HepG2 (cell line): ENCODE data around the gene HRH3. TPM values are rescaled to one million over a fixed set of nuclear protein-coding genes. Genes with fewer than 3 reads are reported as not detected.

Experiments used
- ATAC-seq: fragments of 200-7000 bp; cut with Tn5 transposase; 3 replicates; pipeline ENCODE4 v1.9.1; 2020; ENCODE audit warnings: mild to moderate bottlenecking, moderate library complexity
- BruUV-seq: library from RNA; stranded (reverse); fragments of 400-500 nt; replicated peaks from 2 replicates; lab custom pipeline; 2021; lab: Mats Ljungman, UMichigan
- CTCF ChIA-PET: fragments of 300-600 bp; formaldehyde crosslinking; extraction: SDS; loops from one replicate; lab custom pipeline; 2021; ENCODE audit warnings: low total read pairs, inconsistent platforms, low intra/inter-chr PET ratio; lab: Yijun Ruan, JAX
- POLR2A ChIA-PET: fragments of 350-600 bp; sonication (Branson Sonifier 250); formaldehyde crosslinking; loops from one replicate; lab custom pipeline; 2020; ENCODE audit warnings: antibody characterized with exemption, inconsistent platforms; lab: Yijun Ruan, JAX
- DNase-seq: peaks from one replicate; pipeline ENCODE4 v3.0.0-alpha.2; 2015; ENCODE audit warnings: low spot score
- FAIRE-seq: peaks from 3 replicates; lab custom pipeline; 2011; peaks lifted over from hg19 to GRCh38; lab: Jason Lieb, UNC
- H2AFZ ChIP-seq: one replicate; pipeline ENCODE4 v1.6.1; 2011; ENCODE audit warnings: low read length, inconsistent platforms
- H3K27ac ChIP-seq: fragments of 300-600 bp; 3 replicates; pipeline ENCODE4 v1.8.0; 2011; ENCODE audit warnings: mixed run types, mild to moderate bottlenecking, mixed read lengths, low read length, inconsistent platforms; ENCODE audit not compliant: insufficient read depth; ENCODE audit errors: extremely low read length
- H3K27me3 ChIP-seq, 2 experiments: fragments of 200-600 bp in 1 of 2; 2 replicates in 1 of 2; 3 replicates in 1 of 2; pipeline versions ENCODE4 v1.6.0 to v1.8.0; 2011; ENCODE audit warnings: low read length in 2 of 2, mild to moderate bottlenecking in 2 of 2, moderate library complexity in 2 of 2, inconsistent platforms in 1 of 2; ENCODE audit not compliant: insufficient read depth in 2 of 2, control insufficient read depth in 1 of 2
- H3K36me3 ChIP-seq, 2 experiments: fragments of 200-600 bp in 1 of 2; replicated peaks in 1 of 2; 2 replicates in 1 of 2; 3 replicates in 1 of 2; pipeline versions ENCODE4 v1.5.1 to v1.8.0; 2011; ENCODE audit warnings: low read length in 2 of 2, inconsistent platforms in 1 of 2; ENCODE audit not compliant: insufficient read depth in 2 of 2, control insufficient read depth in 1 of 2
- H3K4me1 ChIP-seq: 2 replicates; pipeline ENCODE4 v1.5.1; 2012; ENCODE audit warnings: low read length, inconsistent platforms; ENCODE audit not compliant: insufficient read depth
- H3K4me2 ChIP-seq: 2 replicates; pipeline ENCODE4 v1.6.0; 2011; ENCODE audit warnings: low read depth, low read length, inconsistent platforms
- H3K4me3 ChIP-seq, 3 experiments: fragments of 200-600 bp in 1 of 3; sonication (generic), shearing (Covaris generic) in 1 of 3; replicated peaks in 1 of 3; 2 replicates each; pipeline ENCODE4 v1.5.1; 2011 to 2016; ENCODE audit warnings: low read length in 3 of 3, inconsistent platforms in 2 of 3, low read depth in 2 of 3, mild to moderate bottlenecking in 2 of 3, control low read depth in 1 of 3, mixed read lengths in 1 of 3; ENCODE audit not compliant: insufficient read depth in 1 of 3
- H3K79me2 ChIP-seq: one replicate; pipeline ENCODE4 v1.6.1; 2011; ENCODE audit warnings: low read length, inconsistent platforms; ENCODE audit not compliant: insufficient read depth
- H3K9ac ChIP-seq: 2 replicates; pipeline ENCODE4 v1.6.0; 2011; ENCODE audit warnings: mild to moderate bottlenecking, low read depth, low read length, inconsistent platforms; ENCODE audit not compliant: insufficient read depth
- H3K9me3 ChIP-seq: 2 replicates; pipeline ENCODE4 v1.5.1; 2012; ENCODE audit warnings: mild to moderate bottlenecking, low read length
- H4K20me1 ChIP-seq: 2 replicates; pipeline ENCODE4 v1.6.0; 2011; ENCODE audit warnings: inconsistent platforms, mild to moderate bottlenecking, low read length, moderate library complexity; ENCODE audit not compliant: insufficient read depth
- ADNP ChIP-seq: sonication (generic); formaldehyde crosslinking; IDR thresholded peaks from 2 replicates; pipeline ENCODE4 v1.4.0; 2020; ENCODE audit warnings: missing genetic modification reagents
- AHDC1 ChIP-seq: sonication (generic); formaldehyde crosslinking; IDR thresholded peaks from 2 replicates; pipeline ENCODE4 v1.5.1; 2020; ENCODE audit warnings: mild to moderate bottlenecking, missing genetic modification reagents, borderline replicate concordance
- HDAC2 ChIP-seq: sonication (generic); formaldehyde crosslinking; IDR thresholded peaks from 2 replicates; pipeline ENCODE4 v1.4.0; 2020; ENCODE audit warnings: missing genetic modification reagents
- HDAC6 ChIP-seq: fragments of 200-600 bp; sonication (generic); IDR thresholded peaks from 2 replicates; pipeline ENCODE4 v1.7.0; 2017; ENCODE audit warnings: mild to moderate bottlenecking, antibody characterized with exemption, low read length, low read depth
- MAFK ChIP-seq, 2 experiments: IDR thresholded peaks in 1 of 2; conservative IDR thresholded peaks in 1 of 2; 2 replicates each; pipeline ENCODE4 v1.6.1; 2011; ENCODE audit warnings: improper control_type of control experiment in 2 of 2, low read length in 2 of 2
- MTF2 ChIP-seq: sonication (generic); formaldehyde crosslinking; IDR thresholded peaks from 2 replicates; pipeline ENCODE4 v1.5.0; 2020; ENCODE audit warnings: missing genetic modification reagents, borderline replicate concordance
- PAX8 ChIP-seq: sonication (generic); formaldehyde crosslinking; IDR thresholded peaks from 2 replicates; pipeline ENCODE4 v1.8.0; 2022; ENCODE audit warnings: mild to moderate bottlenecking, missing genetic modification reagents, borderline replicate concordance
- PCBP2 ChIP-seq: fragments of 200-400 bp; formaldehyde crosslinking; optimal IDR thresholded peaks from 2 replicates; pipeline ENCODE3; 2018; ENCODE audit warnings: low read length, low read depth; ENCODE audit not compliant: poor library complexity, severe bottlenecking
- ZEB1 ChIP-seq: IDR thresholded peaks from 2 replicates; pipeline ENCODE4 v1.6.1; 2012; ENCODE audit warnings: mild to moderate bottlenecking, low read depth, inconsistent platforms; ENCODE audit not compliant: insufficient replicate concordance
- ZKSCAN1 ChIP-seq: fragments of 150-350 bp; IDR thresholded peaks from 2 replicates; pipeline ENCODE4 v1.6.1; 2014; ENCODE audit warnings: low read length
- ZMYM4 ChIP-seq: sonication (generic); formaldehyde crosslinking; IDR thresholded peaks from 2 replicates; pipeline ENCODE4 v1.8.1; 2023; ENCODE audit warnings: mild to moderate bottlenecking, missing genetic modification reagents
- ZNF253 ChIP-seq: sonication (generic); formaldehyde crosslinking; IDR thresholded peaks from 2 replicates; pipeline ENCODE4 v1.8.0; 2022; ENCODE audit warnings: mild to moderate bottlenecking, missing genetic modification reagents, borderline replicate concordance
- WGBS: methylation state at CpG from one replicate; pipeline ENCODE4 v1.1.6; 2017; ENCODE audit warnings: low lambda C conversion rate; 5-methylcytosine and 5-hydroxymethylcytosine counted together
- in situ Hi-C: cut with HindIII; loops from 2 replicates; pipeline ENCODE4 v1.10.0; 2017; ENCODE audit warnings: low pct_unique_long_range_greater_than_20kb; ENCODE audit not compliant: extremely low pct_ligation_motif_present
- intact Hi-C: fragments of 100-400 bp; cut with micrococcal nuclease; formaldehyde crosslinking; loops from one replicate; pipeline ENCODE4 v1.10.0; 2022; ENCODE audit not compliant: unreplicated experiment
- polyA plus RNA-seq, 8 experiments: library from polyadenylated mRNA; depleted of rRNA in 3 of 8; stranded (reverse) in 7 of 8; unstranded in 1 of 8; fragments of >200 nt; fragmentation: Illumina TruSeq in 4 of 8; extraction: Trizol in 4 of 8; gene quantifications; 2 replicates each; pipeline versions ENCODE4 v1.2.1 to v1.2.3, GENCODE V29; 2011 to 2016; ENCODE audit warnings: low read depth in 4 of 8, missing spikeins in 1 of 8, mixed read lengths in 1 of 8; ENCODE audit not compliant: insufficient read depth in 1 of 8
- total RNA-seq, 5 experiments: library from RNA; depleted of rRNA; stranded (reverse); fragments of >200 nt; fragmentation: Illumina TruSeq; extraction: Trizol; gene quantifications; 2 replicates each; pipeline ENCODE4 v1.2.3, GENCODE V29; 2016; ENCODE audit warnings: low read depth in 1 of 5
- TF ChIP-seq, protein P1 (sequence below): sonication (generic); formaldehyde crosslinking; IDR thresholded peaks from 2 replicates; pipeline ENCODE4 v1.4.0; 2020; ENCODE audit warnings: mild to moderate bottlenecking, missing genetic modification reagents
- TF ChIP-seq, protein P2 (sequence below): sonication (generic); formaldehyde crosslinking; IDR thresholded peaks from 2 replicates; pipeline ENCODE4 v1.5.0; 2020; ENCODE audit warnings: missing genetic modification reagents
- TF ChIP-seq, protein P3 (sequence below): sonication (generic); formaldehyde crosslinking; conservative IDR thresholded peaks from 2 replicates; pipeline ENCODE4 v1.4.0; 2020; ENCODE audit warnings: missing genetic modification reagents

Gene HRH3
- total and polyA plus RNA-seq, 2 of the 13 experiments (the other 11 are each of a cell fraction or from before 2014, with no cell fraction given): 0.18 TPM; not detected in 1

DNA sequence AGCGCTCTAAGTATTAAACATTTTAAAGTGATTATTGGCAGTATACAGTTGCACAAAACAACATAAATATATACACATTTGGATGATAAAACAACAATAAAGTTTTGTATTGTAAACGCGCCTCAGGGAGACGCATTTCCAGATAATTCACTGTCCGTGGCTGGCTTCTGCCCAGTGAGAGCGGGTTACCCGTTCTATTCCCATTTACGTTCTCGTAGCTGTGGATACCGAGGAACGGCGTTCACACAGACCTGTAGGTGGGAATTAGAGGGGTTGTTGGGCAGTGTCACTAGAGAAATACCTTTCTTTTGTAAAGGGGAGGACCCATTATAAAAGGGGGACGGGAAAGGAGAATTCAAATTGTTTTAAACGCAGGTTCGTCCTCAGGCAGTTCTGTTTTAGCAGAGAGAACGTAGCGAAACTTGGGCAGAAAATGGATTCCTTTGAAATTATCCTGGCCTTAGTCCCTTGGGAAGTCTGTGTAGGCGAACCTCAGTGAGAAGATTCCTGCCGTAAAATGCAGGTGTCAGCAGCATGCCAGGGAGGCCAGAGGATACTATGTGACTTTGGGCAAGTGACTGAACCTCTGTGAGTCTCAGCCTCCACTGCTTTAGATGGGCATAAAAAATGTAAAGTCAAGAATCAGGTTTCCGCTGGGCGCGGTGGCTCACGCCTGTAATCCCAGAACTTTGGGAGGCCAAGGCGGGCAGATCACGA, 36.5 kb downstream of the HRH3 start:
- H3K4me3 ChIP-seq: peak overlapping the region; percentile 87 to 96 (median 90)
- H3K4me1 ChIP-seq: peaks cover 48% of the 10 kb centered on the region
- peaks cover 8 to 9% of the 10 kb centered on the region in 2 experiments; a peak in 4 of 5 replicates for H3K36me3 ChIP-seq
- peaks cover 39% of the 10 kb centered on the region for H3K79me2 ChIP-seq
- intact Hi-C loops (no loop called here), in situ Hi-C loops (no loop called here)
- no peak for FAIRE-seq
- ChIA-PET CTCF (no interaction called here), POLR2A (interaction anchor here (1.3 kb wide), 1 partner anchor 192 kb away, joined by 3 read pairs; no protein-coding TSS in a partner anchor)
- ATAC-seq: 0 out of 3 replicates have a peak, but pooled peaks have one; percentile 4
- 21% methylated on average over 25 of the region's 25 CpGs for WGBS
- no peaks in the 10 kb centered on the region; a peak in 1 of 5 replicates for H3K27me3 ChIP-seq
- DNase-seq: no peak
- peak overlapping the region; percentile 95 for H3K4me2 ChIP-seq
- TSS peak; percentile 82 for BruUV-seq
- no peak overlapping the region for H2AFZ ChIP-seq
- H4K20me1 ChIP-seq: no peaks in the 10 kb centered on the region
- H3K9me3 ChIP-seq: no peaks in the 10 kb centered on the region
- H3K9ac ChIP-seq: peak overlapping the region; percentile 97
- peak overlapping the region; percentile 90 for H3K27ac ChIP-seq
- TF ChIP-seq, protein P1, sequence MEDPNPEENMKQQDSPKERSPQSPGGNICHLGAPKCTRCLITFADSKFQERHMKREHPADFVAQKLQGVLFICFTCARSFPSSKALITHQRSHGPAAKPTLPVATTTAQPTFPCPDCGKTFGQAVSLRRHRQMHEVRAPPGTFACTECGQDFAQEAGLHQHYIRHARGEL: no peak
- TF ChIP-seq ADNP (CRISPR knock-in tag): no peak
- TF ChIP-seq, protein P2, sequence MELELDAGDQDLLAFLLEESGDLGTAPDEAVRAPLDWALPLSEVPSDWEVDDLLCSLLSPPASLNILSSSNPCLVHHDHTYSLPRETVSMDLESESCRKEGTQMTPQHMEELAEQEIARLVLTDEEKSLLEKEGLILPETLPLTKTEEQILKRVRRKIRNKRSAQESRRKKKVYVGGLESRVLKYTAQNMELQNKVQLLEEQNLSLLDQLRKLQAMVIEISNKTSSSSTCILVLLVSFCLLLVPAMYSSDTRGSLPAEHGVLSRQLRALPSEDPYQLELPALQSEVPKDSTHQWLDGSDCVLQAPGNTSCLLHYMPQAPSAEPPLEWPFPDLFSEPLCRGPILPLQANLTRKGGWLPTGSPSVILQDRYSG (CRISPR knock-in tag): 0 out of 2 replicates have a peak, but pooled peaks have one; percentile 8
- TF ChIP-seq, protein P3, sequence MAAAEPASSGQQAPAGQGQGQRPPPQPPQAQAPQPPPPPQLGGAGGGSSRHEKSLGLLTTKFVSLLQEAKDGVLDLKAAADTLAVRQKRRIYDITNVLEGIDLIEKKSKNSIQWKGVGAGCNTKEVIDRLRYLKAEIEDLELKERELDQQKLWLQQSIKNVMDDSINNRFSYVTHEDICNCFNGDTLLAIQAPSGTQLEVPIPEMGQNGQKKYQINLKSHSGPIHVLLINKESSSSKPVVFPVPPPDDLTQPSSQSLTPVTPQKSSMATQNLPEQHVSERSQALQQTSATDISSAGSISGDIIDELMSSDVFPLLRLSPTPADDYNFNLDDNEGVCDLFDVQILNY (CRISPR knock-in tag): no peak
- TF ChIP-seq ZNF253: no peak
- TF ChIP-seq AHDC1 (CRISPR knock-in tag): no peak
- no peak for TF ChIP-seq HDAC2 (CRISPR knock-in tag)
- no peak for TF ChIP-seq ZMYM4 (CRISPR knock-in tag)
- no peak for TF ChIP-seq HDAC6
- TF ChIP-seq ZEB1: no peak
- no peak for TF ChIP-seq PAX8 (CRISPR knock-in tag)
- TF ChIP-seq ZKSCAN1: no peak
- no peak for TF ChIP-seq PCBP2
- TF ChIP-seq MAFK (conservative IDR thresholded peaks at IDR 0.05 in 1 of 2, IDR thresholded peaks at IDR 0.05 in 1 of 2; ENCODE audit: low read length in 2 of 2): peak; percentile 45 to 63; a peak in 3 of 4 replicates
- no peak for TF ChIP-seq MTF2 (CRISPR knock-in tag)
